NCI-H526 (cell line): ENCODE measurements around the gene BTRC.

Experiments used
- DNase-seq, 2 experiments: peaks; one replicate each; lab custom pipeline; 2025; lab: John Stamatoyannopoulos, UW

The BTRC gene

GRCh38 chr10:101484175-101484745 is 130.3 kb downstream of the BTRC start:
- DNase-seq, result no peak

DNA sequence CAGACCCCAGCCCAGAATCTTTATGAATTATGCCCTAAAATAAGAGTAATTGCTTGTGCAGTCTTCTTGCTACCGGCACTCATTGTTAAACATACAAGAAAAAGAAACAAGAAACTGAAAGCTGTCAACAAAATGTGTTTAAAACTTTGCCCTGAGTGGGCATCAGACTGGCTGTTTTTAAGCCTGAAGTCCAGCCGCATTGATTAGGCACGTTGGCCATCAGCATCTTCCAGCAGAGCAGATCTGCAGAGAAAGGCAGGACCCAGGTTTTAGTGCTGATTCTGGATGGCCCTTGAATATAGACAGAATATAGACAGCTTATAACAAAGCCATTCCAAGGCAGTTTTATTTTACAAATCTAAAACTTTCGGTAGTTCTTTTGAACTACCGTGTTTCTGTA is 131.2 kb downstream of the BTRC start:
- DNase-seq, result no peak

- DNase-seq, result no peak
These were observed 132.0 kb downstream of the BTRC start for GRCh38 chr10:101485681-101486554.

DNA sequence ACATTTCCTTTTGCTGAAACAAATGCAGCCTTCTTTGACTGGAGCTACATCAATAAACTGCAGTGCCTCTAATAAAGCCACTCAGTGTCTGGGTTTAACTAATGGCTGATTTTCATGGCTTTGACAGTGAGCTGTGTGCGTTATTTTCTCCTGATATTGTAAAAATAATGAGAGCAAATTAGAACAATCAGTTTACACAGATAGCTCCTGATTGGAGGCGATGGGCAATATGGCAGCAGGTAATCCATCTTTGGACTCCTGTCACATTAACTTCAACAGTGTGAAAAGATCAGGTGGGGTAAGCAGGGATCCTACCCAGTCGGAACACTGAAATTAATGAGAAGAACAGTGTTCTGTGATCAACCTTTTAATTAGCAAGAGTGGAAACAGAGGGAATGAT is 133.4 kb downstream of the BTRC start:
- no peak for DNase-seq

DNA sequence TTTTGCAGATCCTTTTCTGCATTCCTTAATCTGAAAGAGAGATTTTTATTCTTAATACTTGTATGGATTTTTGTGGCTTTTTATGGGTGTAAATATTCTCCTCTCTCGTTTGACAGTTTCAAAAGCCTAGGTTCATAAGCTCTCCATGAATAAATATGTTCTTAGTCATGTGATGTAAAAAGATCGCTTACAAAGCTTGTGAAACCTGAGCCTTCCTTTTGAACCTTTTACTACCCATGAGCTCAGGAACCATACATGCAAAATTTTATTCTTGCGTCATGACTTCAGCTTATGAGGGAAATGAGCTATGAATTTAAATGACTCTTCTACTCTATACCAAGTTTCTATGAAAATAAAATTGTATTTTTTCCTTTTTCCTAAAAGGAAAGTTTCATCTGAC is 135.4 kb downstream of the BTRC start:
- DNase-seq, result peak; percentile 72

- DNase-seq, result no peak
These were observed 136.1 kb downstream of the BTRC start for GRCh38 chr10:101490026-101490425.

DNA sequence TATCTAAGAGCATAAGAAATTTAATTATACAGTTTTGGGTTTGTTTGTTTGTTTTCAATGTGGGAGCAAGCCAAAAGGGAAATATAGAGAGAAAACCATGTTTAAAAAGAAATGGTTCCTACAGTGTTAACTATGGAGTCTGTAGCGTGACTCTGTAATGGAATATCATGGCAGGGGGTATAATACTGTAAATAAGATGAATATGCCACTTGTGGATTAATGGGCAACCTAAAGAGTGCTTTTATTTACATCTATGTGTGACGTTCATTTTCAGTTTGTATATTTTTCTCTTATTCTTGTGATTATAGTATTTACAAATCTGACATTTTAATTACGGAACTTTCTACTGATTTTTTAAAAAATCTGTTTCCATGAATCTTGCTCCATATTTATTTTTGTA is 138.2 kb downstream of the BTRC start:
- no peak for DNase-seq

DNA sequence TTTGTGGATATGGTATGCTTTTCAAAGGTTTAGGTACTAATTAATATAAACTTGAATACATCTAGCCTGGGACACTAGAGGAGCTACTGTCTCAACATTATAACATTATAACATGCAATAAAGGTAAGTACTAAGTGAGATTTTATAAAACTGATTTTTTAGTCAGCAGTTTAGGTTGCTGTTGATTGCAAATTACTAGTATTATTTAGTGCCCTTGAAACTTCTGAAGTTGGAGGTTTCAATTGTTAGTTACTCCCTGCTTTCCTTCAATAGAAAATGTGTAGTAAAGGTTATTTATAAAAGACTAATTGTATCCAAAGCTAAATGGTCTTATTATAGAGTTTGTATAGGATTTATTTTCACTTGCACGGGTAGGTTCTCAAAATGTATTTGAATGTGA is 138.8 kb downstream of the BTRC start:
- DNase-seq, result no peak

DNA sequence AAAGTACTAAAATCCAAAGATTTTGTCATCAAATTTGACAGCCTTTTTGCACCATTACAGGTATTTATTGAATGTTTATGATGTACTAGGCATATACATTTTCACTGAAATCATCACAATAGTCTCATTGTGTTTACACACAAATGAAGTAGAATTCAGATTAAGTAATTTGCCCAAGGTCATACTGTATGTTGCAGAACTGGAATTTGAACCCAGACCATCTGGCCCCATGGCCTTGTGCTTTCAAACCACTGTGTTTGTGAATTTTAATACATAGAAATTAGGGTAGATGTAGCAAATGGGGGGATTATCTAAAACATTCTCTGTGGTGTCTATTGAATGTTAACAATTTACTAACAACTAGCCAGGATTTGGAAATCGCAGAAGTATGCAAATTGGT is 139.3 kb downstream of the BTRC start:
- no peak for DNase-seq

DNA sequence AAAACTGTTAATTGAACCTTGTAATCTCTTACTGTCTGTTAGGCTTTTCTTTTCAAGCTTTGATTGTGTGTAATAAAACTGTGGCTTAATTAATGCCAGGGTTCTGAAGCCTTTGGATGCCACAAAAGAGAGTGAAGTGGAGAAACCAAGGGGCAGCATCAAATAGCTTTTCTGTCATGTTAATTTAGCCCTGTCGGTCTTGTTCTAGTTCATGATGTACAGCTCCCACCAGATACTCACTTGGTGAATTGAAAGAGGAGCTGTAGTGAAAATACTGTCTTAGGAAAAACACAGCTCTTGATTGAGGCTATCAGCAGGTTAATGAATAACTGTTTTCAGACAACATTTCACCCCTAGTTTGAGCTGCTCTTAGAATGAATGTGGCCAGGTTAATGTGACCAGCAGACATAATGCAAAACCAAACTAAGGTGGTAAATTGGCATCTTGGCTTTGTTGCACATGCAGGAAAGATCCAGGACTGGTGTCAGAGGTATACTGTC is 139.9 kb downstream of the BTRC start:
- DNase-seq, result no peak

GRCh38 chr10:101494650-101495049 is 140.7 kb downstream of the BTRC start:
- no peak for DNase-seq

DNA sequence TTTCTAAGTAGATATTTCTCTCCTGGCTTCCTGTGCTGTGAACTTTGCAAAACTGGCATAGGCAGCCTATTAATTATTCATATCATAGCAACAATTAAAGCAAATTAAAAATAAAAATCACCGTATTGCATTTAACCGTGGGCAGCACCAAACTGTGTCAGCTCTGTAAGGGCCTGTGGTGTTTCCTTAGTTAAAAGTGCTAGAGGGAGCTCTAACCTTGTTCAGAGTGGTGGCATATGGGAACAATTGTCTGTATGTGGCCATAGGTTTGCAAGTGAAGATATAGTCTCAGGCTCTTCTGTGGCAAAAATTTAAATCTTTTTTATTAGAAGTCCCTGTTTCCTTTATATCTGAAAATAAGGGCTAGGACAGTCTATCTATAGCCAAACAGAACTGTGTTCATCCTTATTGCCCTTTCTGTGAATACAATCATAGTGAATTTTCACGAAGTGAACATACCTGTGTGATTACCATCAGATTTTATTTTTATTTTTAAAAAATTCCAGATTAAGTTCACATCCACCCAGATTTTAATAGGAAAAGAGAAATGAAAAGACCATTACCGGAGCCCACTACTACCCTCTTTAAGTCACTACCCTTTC is 141.5 kb downstream of the BTRC start:
- peak in 1 of 2 experiments; percentile 28 for DNase-seq

GRCh38 chr10:101504438-101504837 is 150.5 kb downstream of the BTRC start:
- no peak for DNase-seq

DNA sequence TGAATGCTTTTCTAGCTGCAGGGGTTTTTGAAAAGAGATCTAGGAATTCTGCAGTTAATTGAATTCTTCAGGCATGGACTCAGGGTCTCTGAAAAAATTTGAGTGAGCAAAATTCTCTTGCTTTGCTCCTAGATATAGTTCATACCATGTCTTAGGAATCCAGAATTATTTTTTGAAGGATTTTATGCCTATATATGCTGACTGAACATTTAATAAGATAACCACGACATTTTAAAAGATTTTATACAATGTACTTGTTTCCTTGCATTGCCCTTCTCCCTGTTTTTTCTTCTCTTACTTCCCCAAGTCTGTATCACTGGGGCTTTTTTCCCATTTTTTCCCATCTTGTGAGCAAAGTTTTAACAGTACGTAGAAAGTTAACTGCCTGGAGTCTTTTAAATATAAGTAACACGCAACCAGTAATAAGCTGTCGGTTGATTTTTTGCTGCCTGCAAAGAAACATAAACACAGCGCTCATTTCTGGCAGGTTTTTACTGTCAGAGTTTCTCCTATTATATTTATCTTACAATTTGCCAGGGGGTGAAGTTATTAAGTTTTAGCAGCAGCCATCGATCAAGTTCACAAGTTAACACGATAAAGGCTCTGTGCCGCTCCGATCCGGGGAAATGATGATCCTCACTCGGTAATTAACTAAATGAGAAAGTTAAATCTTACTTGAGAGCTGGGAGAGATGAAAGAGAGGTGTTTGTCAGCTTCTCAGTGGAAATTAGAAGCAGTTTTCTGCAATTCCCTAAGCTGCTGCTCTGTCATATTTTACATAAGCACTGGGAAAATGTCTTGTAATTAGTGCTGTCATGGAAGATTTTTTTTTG is 153.1 kb downstream of the BTRC start:
- no peak for DNase-seq

DNA sequence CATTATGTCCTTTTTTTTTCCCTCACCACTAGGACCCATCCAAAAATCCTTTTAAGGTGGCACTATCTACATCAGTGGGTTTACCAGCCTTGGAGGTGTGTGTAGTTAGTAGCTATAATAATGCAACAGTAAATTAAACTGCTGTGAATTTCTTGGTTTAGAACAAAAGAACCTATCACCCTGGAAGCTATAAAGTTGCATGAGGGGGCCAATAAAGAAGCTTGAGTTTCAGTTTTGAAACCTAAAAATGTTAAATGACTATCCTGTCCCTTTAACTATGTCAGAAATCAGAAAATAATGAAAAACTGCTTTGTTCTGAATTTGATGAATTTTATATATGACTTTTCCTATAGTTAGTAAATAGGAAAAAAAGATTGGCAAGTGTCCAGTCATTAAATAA is 153.9 kb downstream of the BTRC start:
- DNase-seq, result no peak

GRCh38 chr10:101511938-101512337 is 158.0 kb downstream of the BTRC start:
- DNase-seq, result no peak

DNA sequence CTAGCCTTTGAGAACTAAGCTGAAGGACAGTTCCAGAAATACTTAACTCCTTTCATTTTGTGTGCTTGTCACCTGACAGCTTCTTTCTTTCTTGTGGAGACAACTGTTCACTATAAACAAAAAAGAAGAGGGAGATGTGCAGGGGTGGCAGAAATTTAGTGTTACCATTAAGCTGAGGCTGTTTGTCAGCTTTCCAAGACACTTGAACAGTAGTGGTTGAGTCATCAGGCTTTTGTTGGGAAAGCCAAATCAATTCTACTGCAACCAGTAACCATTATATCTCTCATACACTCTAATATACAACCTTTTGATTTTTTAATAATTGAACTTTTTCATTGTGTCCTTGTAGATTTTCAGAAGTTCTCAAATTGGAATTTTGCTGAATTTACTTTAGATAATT is 158.8 kb downstream of the BTRC start:
- no peak for DNase-seq

DNA sequence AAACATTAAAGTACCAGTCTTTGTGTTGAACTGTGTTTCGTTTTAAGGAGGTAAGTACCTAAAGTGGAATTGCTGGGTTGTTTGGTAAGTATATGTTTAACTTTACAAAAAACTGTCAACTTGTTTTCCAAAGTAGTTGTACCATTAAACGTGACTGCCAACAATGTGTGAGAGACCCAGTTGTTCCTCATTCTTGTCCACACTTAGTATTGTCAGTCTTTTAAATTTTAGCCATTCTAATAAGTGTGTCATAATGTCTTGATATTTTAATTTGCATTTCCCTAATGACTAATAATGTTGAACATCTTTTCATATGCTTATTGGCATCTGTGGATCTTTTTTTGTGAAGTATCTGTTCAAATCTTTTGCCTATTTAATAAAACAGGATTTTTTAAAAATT is 159.8 kb downstream of the BTRC start:
- DNase-seq, result no peak

- DNase-seq, result no peak
These were observed 171.9 kb downstream of the BTRC start for GRCh38 chr10:101525848-101526247.

GRCh38 chr10:101529207-101529606 is 175.2 kb downstream of the BTRC start:
- DNase-seq, result no peak

DNA sequence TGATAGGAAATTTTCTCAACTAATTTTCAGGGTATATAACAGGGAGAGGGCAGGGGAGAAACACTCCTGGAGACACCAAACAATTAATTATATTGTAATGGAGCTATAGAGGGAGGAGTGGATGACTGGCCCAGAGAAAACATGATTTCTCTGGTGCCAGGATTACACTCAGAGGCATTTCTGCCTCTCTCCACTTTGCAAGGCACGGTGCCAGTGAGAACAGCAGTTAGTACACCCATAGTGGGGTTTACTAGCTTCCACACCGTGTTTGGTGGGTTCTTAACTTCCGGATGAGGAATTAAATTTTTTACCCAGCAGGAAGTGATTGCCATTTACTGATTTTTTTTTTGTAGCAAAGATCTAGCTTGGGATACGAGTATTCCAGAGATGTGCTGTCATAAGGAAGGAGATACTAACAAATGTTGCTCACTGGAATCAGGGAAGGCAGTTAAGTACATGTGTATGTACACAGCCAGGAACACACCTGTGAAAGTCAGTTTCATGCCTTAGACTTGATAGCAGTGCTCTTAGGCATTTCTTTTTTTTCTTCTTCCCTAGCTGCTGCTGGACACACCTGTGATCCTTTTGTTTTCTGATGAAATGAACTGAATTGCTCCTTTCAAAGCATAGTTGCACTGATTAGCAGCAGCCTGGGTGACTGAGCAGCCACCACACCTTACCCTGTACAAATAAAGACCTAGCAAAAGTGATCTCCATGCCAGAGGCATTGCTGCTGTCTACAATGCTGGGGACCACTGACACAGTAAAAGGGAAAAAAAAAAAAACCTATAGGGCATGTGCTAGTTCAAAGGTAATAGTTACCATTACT is 176.0 kb downstream of the BTRC start:
- DNase-seq, result no peak
